ENCODE measurements around the gene VARS1. TPM values are rescaled to one million over a fixed set of nuclear protein-coding genes. Genes with fewer than 3 reads are reported as not detected.

VARS1 gene
- total and polyA plus RNA-seq, 2 donors (not counting 1 experiment from before 2014, with no cell fraction given): 16.0 to 53.5 TPM

Other genes starting within 250 kb of the VARS1 start
Only the 30 nearest of the 42 such genes appear.
- 22.9 and 46.6 TPM in 2 replicates for gene PRRC2A, start 175.0 kb downstream of the VARS1 start, total RNA-seq
- gene PRRC2A, start 175.0 kb downstream of the VARS1 start, polyA plus RNA-seq: 26.9 and 50.7 TPM in 2 replicates
- 90.9 and 124 TPM in 2 replicates for gene BAG6, start 143.1 kb downstream of the VARS1 start, total RNA-seq
- gene BAG6, start 143.1 kb downstream of the VARS1 start, polyA plus RNA-seq: 75.3 and 111 TPM in 2 replicates
- gene APOM, start 139.9 kb downstream of the VARS1 start, total RNA-seq: 0.99 and 1.0 TPM in 2 replicates
- gene APOM, start 139.9 kb downstream of the VARS1 start, polyA plus RNA-seq: 3.9 and 5.4 TPM in 2 replicates
- 20.6 and 26.2 TPM in 2 replicates for gene C6orf47, start 135.0 kb downstream of the VARS1 start, total RNA-seq
- gene C6orf47, start 135.0 kb downstream of the VARS1 start, polyA plus RNA-seq: 6.6 and 7.9 TPM in 2 replicates
- gene GPANK1, start 130.8 kb downstream of the VARS1 start, total RNA-seq: 15.0 and 17.2 TPM in 2 replicates
- 12.7 and 13.1 TPM in 2 replicates for gene GPANK1, start 130.8 kb downstream of the VARS1 start, polyA plus RNA-seq
- 67.2 and 70.9 TPM in 2 replicates for gene CSNK2B, start 129.7 kb downstream of the VARS1 start, total RNA-seq
- gene CSNK2B, start 129.7 kb downstream of the VARS1 start, polyA plus RNA-seq: 84.9 and 124 TPM in 2 replicates
- 1.3 and 2.0 TPM in 2 replicates for gene LY6G5B, start 125.8 kb downstream of the VARS1 start, total RNA-seq
- 2.8 and 2.9 TPM in 2 replicates for gene LY6G5B, start 125.8 kb downstream of the VARS1 start, polyA plus RNA-seq
- gene LY6G5C, start 114.7 kb downstream of the VARS1 start, total RNA-seq: 0.51 and 0.83 TPM in 2 replicates
- 2.0 and 2.9 TPM in 2 replicates for gene LY6G5C, start 114.7 kb downstream of the VARS1 start, polyA plus RNA-seq
- 62.1 and 72.0 TPM in 2 replicates for gene ABHD16A, start 92.4 kb downstream of the VARS1 start, total RNA-seq
- 24.2 and 25.1 TPM in 2 replicates for gene ABHD16A, start 92.4 kb downstream of the VARS1 start, polyA plus RNA-seq
- not detected in 2 replicates for gene LY6G6F, start 88.9 kb downstream of the VARS1 start, total RNA-seq
- not detected in 2 replicates for gene LY6G6F, start 88.9 kb downstream of the VARS1 start, polyA plus RNA-seq
- not detected in 2 replicates for gene LY6G6D, start 80.4 kb downstream of the VARS1 start, total RNA-seq
- not detected in 2 replicates for gene LY6G6D, start 80.4 kb downstream of the VARS1 start, polyA plus RNA-seq
- gene LY6G6C, start 74.0 kb downstream of the VARS1 start, total RNA-seq: not detected in 2 replicates
- gene LY6G6C, start 74.0 kb downstream of the VARS1 start, polyA plus RNA-seq: not detected in 2 replicates
- not detected in 2 replicates for gene MPIG6B, start 72.4 kb downstream of the VARS1 start, total RNA-seq
- gene MPIG6B, start 72.4 kb downstream of the VARS1 start, polyA plus RNA-seq: not detected in 2 replicates
- gene DDAH2, start 66.5 kb downstream of the VARS1 start, total RNA-seq: 97.3 and 119 TPM in 2 replicates
- 42.5 and 43.4 TPM in 2 replicates for gene DDAH2, start 66.5 kb downstream of the VARS1 start, polyA plus RNA-seq
- gene CLIC1, start 59.2 kb downstream of the VARS1 start, total RNA-seq: 439 and 615 TPM in 2 replicates
- 639 and 788 TPM in 2 replicates for gene CLIC1, start 59.2 kb downstream of the VARS1 start, polyA plus RNA-seq
- 2.3 and 4.3 TPM in 2 replicates for gene MSH5, start 55.7 kb downstream of the VARS1 start, total RNA-seq
- 6.0 and 11.1 TPM in 2 replicates for gene MSH5, start 55.7 kb downstream of the VARS1 start, polyA plus RNA-seq
- gene SAPCD1, start 33.1 kb downstream of the VARS1 start, total RNA-seq: 0.26 and 0.50 TPM in 2 replicates
- 1.3 and 1.4 TPM in 2 replicates for gene SAPCD1, start 33.1 kb downstream of the VARS1 start, polyA plus RNA-seq
- gene VWA7, start 18.4 kb downstream of the VARS1 start, total RNA-seq: under 0.01 and 0.66 TPM in 2 replicates
- gene VWA7, start 18.4 kb downstream of the VARS1 start, polyA plus RNA-seq: 0.16 and 0.60 TPM in 2 replicates
- gene LSM2, start 11.2 kb upstream of the VARS1 start, total RNA-seq: 23.1 and 24.3 TPM in 2 replicates
- 34.7 and 68.1 TPM in 2 replicates for gene LSM2, start 11.2 kb upstream of the VARS1 start, polyA plus RNA-seq
- gene HSPA1L, start 19.5 kb upstream of the VARS1 start, total RNA-seq: 2.1 and 3.1 TPM in 2 replicates
- gene HSPA1L, start 19.5 kb upstream of the VARS1 start, polyA plus RNA-seq: 0.74 and 0.75 TPM in 2 replicates
- gene HSPA1A, start 19.8 kb upstream of the VARS1 start, total RNA-seq: 70.0 and 111 TPM in 2 replicates
- 61.2 and 66.3 TPM in 2 replicates for gene HSPA1A, start 19.8 kb upstream of the VARS1 start, polyA plus RNA-seq
- 115 and 152 TPM in 2 replicates for gene HSPA1B, start 32.0 kb upstream of the VARS1 start, total RNA-seq
- 35.5 and 60.2 TPM in 2 replicates for gene HSPA1B, start 32.0 kb upstream of the VARS1 start, polyA plus RNA-seq
- gene NEU1, start 67.1 kb upstream of the VARS1 start, total RNA-seq: 100 and 109 TPM in 2 replicates
- 51.2 and 66.4 TPM in 2 replicates for gene NEU1, start 67.1 kb upstream of the VARS1 start, polyA plus RNA-seq
- gene SLC44A4, start 83.2 kb upstream of the VARS1 start, total RNA-seq: not detected in 2 replicates
- gene SLC44A4, start 83.2 kb upstream of the VARS1 start, polyA plus RNA-seq: 0.02 TPM in 1 of 2 replicates, not detected in the other
- gene EHMT2, start 101.9 kb upstream of the VARS1 start, total RNA-seq: 60.1 and 63.7 TPM in 2 replicates
- 22.0 and 37.3 TPM in 2 replicates for gene EHMT2, start 101.9 kb upstream of the VARS1 start, polyA plus RNA-seq
- gene ZBTB12, start 106.3 kb upstream of the VARS1 start, total RNA-seq: 9.5 and 13.2 TPM in 2 replicates
- gene ZBTB12, start 106.3 kb upstream of the VARS1 start, polyA plus RNA-seq: 1.2 and 1.6 TPM in 2 replicates
- gene C2, start 132.0 kb upstream of the VARS1 start, total RNA-seq: 16.8 and 27.2 TPM in 2 replicates
- 2.1 and 7.6 TPM in 2 replicates for gene C2, start 132.0 kb upstream of the VARS1 start, polyA plus RNA-seq
- gene CFB, start 150.3 kb upstream of the VARS1 start, total RNA-seq: 62.9 and 87.1 TPM in 2 replicates
- 21.7 and 22.9 TPM in 2 replicates for gene CFB, start 150.3 kb upstream of the VARS1 start, polyA plus RNA-seq
- gene NELFE, start 163.2 kb upstream of the VARS1 start, total RNA-seq: 85.5 and 111 TPM in 2 replicates
- 81.7 and 119 TPM in 2 replicates for gene NELFE, start 163.2 kb upstream of the VARS1 start, polyA plus RNA-seq
- gene SKIC2, start 163.4 kb upstream of the VARS1 start, total RNA-seq: 56.2 and 58.0 TPM in 2 replicates
- 21.6 and 29.9 TPM in 2 replicates for gene SKIC2, start 163.4 kb upstream of the VARS1 start, polyA plus RNA-seq